K562 (cell line): ENCODE data around the gene TNN.

ENCODE experiments used
- ATF1 ChIP-seq, 2 experiments: fragments of 450-650 bp in 1 of 2; IDR thresholded peaks; 2 replicates each; pipeline ENCODE4 v1.6.1; 2016; ENCODE audit warnings: missing compliant biosample characterization in 1 of 2, missing genetic modification characterization in 1 of 2
- MTA1 ChIP-seq: fragments of 450-650 bp; IDR thresholded peaks from 2 replicates; pipeline ENCODE4 v1.6.1; 2017; ENCODE audit warnings: borderline replicate concordance
- NONO ChIP-seq, 2 experiments: fragments of 200-400 bp in 1 of 2; fragments of 450-650 bp in 1 of 2; formaldehyde crosslinking in 1 of 2; IDR thresholded peaks; 2 replicates each; pipeline ENCODE4 v1.6.1; 2017; ENCODE audit warnings: low read depth in 2 of 2, mild to moderate bottlenecking in 2 of 2, moderate library complexity in 2 of 2, low read length in 1 of 2
- ZNF184 ChIP-seq: sonication (generic); formaldehyde crosslinking; IDR thresholded peaks from 2 replicates; pipeline ENCODE4 v1.5.0; 2020; ENCODE audit warnings: missing genetic modification reagents
- TF ChIP-seq, protein P1 (sequence below): IDR thresholded peaks from 2 replicates; pipeline ENCODE4 v1.6.1; 2016; ENCODE audit warnings: missing genetic modification characterization, missing compliant biosample characterization

GRCh38 chr1:175037416-175037815 is 30.2 kb upstream of the TNN start:
- TF ChIP-seq NONO (IDR thresholded peaks at IDR 0.05; ENCODE audit: low read depth in 2 of 2, low read length in 1 of 2) = no peak
- no peak for TF ChIP-seq MTA1
- TF ChIP-seq ZNF184 (CRISPR knock-in tag) = no peak
- TF ChIP-seq, protein P1, sequence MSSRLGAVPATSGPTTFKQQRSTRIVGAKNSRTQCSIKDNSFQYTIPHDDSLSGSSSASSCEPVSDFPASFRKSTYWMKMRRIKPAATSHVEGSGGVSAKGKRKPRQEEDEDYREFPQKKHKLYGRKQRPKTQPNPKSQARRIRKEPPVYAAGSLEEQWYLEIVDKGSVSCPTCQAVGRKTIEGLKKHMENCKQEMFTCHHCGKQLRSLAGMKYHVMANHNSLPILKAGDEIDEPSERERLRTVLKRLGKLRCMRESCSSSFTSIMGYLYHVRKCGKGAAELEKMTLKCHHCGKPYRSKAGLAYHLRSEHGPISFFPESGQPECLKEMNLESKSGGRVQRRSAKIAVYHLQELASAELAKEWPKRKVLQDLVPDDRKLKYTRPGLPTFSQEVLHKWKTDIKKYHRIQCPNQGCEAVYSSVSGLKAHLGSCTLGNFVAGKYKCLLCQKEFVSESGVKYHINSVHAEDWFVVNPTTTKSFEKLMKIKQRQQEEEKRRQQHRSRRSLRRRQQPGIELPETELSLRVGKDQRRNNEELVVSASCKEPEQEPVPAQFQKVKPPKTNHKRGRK = no peak
- TF ChIP-seq ATF1 (CRISPR knock-in tag; IDR thresholded peaks at IDR 0.05) = no peak
- no peak for TF ChIP-seq ATF1 (tag; IDR thresholded peaks at IDR 0.05)
